Superior temporal gyrus (tissue), 1 donor: ENCODE results near the gene UGT1A10.

Experiments
- DNase-seq: peaks from one replicate; pipeline ENCODE4 v3.0.0-alpha.2; 2016; ENCODE audit errors: extremely low spot score

The UGT1A10 gene

GRCh38 chr2:233822101-233822771 is 186.0 kb downstream of the UGT1A10 start:
- DNase-seq, result no peak
